Frontal cortex (tissue), 4 donors: Measurements from ENCODE around the gene MAP4K4. TPM values are rescaled to one million over a fixed set of nuclear protein-coding genes. Genes with fewer than 3 reads are reported as not detected.
A peak's percentile ranks its signal among the peaks of the same experiment; 100 is the strongest.

Source experiments
- DNase-seq, 2 donors: peaks; one replicate each; pipeline ENCODE4 v3.0.0; 2012; ENCODE audit warnings: low spot score in 2 of 2
- FAIRE-seq: peaks from 2 replicates; lab custom pipeline; 2012; peaks lifted over from hg19 to GRCh38; lab: Jason Lieb, UNC
- total RNA-seq: library from RNA; depleted of rRNA; stranded (reverse); fragments of >200 nt; gene quantifications from one replicate; pipeline ENCODE4 v1.2.3, GENCODE V29; 2014
- donor health status: control.
- donor health status: control.
- donor health status: control.

Gene MAP4K4
- total RNA-seq, 1 donor from 2014 or later, result 161 TPM

- DNase-seq (no peak), FAIRE-seq (no peak)
Observed at GRCh38 chr2:101881131-101881530, 183.6 kb downstream of the MAP4K4 start.

DNA sequence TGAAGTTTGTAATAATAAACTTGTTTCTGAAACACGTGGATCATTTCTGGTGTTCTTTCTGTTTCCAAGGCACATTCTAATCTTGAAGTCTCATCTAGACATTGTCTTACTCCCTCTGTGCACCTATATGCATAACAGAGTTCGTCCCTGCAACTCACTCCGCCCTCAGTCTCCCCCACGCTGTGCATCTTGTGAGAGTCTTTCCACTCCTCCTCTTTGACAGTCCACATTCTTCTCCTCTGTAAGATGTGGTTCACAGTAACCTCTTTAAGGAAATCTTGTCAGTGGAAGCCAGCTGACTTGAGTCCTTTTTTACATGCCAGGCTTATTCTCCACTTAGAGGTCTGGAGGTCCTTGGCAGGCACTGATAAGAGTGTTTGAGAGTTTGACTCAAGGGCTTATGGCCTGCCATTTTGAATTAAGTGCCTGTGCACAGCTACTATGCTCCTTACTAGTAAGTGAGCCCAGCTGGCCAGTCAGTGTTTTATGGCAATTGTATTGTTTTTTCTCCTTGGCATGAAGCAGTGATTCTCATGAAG, 185.3 kb downstream of the MAP4K4 start:
- DNase-seq (no peak), FAIRE-seq (no peak)

- FAIRE-seq (no peak), DNase-seq (peak in 1 of 2 donors; percentile 10)
Observed at GRCh38 chr2:101883860-101884259, 186.4 kb downstream of the MAP4K4 start.

DNA sequence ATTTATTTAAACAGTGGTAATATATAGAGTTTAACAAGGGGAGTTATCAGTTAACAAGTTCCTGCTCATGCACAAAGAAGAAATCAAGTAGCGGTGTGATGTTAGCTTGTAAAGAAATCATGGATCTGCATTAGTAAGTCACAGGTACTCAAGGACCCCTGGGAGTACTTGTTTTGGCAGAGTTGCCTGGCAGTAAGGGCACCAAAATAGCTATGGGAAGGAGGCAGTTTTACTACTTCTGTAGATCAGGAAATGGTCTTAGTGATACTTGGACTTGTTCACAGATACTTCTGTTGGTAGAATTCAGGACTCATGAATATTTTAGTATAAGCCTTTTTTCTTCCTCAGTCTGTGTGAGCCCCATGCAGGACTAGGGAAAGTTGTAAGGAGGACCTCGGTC, 186.9 kb downstream of the MAP4K4 start:
- no peak for FAIRE-seq
- no peak for DNase-seq

DNA sequence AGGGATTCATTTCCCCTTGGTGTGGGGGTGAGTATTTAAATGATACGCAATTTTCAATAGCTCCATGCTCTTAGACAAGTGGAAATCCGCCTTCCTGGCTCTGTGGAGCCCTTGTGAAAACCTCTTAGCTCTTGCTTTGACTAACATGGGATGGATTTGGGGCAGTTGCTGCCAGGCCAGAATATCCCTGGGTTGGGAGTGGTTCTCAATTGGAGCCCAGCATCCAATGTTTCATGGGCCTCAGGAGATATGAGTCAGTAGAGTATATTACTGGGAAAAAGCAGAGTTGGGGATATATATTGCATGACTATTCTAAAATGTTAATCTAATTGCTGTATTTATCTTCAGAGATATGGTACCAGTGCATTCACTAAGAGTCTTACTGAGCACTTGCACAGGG, 189.8 kb downstream of the MAP4K4 start:
- DNase-seq, result no peak
- FAIRE-seq, result no peak

- DNase-seq, result no peak
- no peak for FAIRE-seq
Observed at GRCh38 chr2:101889460-101890098, 192.1 kb downstream of the MAP4K4 start.

DNA sequence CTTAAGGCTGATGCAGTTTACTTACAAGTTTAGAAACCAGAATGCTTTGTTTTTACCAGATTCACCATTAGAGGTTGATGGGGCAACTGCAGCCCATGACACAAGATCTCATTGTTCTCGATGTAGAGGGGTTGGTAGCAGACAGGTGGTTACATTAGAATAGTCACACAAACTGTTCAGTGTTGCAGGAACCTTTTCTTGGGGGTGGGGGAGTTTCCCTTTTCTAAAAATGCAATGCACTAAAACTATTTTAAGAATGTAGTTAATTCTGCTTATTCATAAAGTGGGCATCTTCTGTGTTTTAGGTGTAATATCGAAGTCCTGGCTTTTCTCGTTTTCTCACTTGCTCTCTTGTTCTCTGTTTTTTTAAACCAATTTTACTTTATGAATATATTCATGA, 194.9 kb downstream of the MAP4K4 start:
- DNase-seq (no peak), FAIRE-seq (no peak)

GRCh38 chr2:101893681-101894381, 196.3 kb downstream of the MAP4K4 start:
- DNase-seq (no peak), FAIRE-seq (no peak)

GRCh38 chr2:101895039-101895438, 197.5 kb downstream of the MAP4K4 start:
- DNase-seq (no peak), FAIRE-seq (no peak)

- FAIRE-seq (no peak), DNase-seq (no peak)
Observed at GRCh38 chr2:101895819-101896322, 198.4 kb downstream of the MAP4K4 start.

DNA sequence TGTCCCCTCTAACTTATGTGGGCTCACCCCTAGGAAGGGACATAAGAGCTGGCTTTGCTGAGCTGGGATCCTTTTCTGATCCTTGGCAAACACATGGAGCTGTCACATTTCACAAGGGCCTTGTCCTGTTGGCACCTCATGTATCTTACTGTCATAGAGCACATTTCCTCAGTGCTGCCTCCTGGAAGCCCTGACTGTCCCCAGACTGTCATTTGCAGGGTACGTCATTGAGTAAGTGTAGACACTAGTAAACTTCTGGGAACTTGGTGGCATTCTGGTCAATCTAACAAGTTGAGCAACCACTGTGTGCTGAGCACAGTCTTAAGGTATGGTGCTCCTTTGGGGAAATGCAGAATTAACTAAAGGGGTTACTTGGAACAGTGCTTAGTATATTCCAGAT, 199.8 kb downstream of the MAP4K4 start:
- FAIRE-seq (no peak), DNase-seq (no peak)

GRCh38 chr2:101899265-101899664, 201.8 kb downstream of the MAP4K4 start:
- no peak for FAIRE-seq

DNA sequence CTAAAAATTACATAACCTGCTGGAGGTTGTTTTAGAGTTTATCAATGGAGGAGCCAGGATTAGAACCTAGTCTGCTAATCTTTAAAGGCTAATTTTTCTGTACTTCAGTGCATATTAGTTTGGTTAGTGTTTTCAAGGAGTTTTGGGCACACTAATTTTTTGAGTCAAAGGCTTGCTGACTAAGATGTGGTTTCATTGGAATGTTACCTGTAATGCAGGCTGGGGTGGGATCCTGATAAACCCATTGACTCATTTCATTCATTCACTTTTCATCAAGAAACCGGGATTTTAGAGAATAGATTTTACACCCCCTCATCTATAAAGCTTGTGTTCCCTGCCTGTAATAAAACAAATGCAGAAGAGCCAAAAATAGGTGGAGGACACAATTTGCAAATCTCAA, 202.4 kb downstream of the MAP4K4 start:
- DNase-seq (no peak), FAIRE-seq (no peak)

More at GRCh38 chr2:101899265-101899664, 201.8 kb downstream of the MAP4K4 start:
- no peak for DNase-seq

- DNase-seq, result no peak
- FAIRE-seq, result no peak
Observed at GRCh38 chr2:101900375-101900774, 202.9 kb downstream of the MAP4K4 start.

DNA sequence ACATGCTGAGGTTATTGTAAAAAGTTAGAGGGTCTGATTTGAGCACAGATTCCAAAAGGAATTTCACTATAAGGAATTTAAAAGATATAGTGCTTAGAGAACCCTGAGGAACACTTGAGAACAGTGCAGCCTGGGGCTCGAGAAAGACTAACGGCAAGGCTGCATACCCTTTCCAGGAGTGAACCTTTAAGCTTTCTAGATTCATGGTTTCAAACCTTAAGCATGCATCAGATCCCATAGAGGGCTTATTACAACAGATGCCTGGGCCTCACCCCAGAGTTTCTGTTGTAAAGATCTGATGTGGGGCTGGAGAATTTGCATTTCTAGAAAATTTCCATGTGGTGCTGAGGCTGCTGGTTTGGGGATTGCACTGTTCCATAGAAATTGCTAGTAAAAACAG, 203.7 kb downstream of the MAP4K4 start:
- FAIRE-seq, result no peak
- no peak for DNase-seq

DNA sequence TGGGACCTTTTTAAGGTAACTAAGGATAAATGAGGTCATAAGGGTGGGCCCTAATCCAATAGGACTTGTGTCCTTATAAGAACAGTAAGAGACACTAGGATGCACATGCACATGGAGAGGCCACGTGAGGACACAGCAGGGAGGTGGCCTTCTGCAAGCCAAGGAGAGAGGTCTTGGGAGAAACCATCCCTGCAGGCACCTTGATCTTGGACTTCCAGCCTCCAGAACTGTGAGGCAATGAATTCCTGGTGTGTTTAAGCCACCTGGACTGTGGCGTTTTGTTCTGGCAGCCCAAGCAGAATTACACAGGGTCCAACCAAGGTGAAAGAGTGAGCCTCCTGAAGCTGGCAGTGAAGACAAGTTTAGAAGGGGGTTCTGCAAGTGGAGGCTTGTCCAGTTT, 204.7 kb downstream of the MAP4K4 start:
- FAIRE-seq, result no peak

GRCh38 chr2:101904916-101905315, 207.4 kb downstream of the MAP4K4 start:
- no peak for DNase-seq
- no peak for FAIRE-seq

More for the DNA sequence above, 204.7 kb downstream of the MAP4K4 start:
- no peak for DNase-seq

- DNase-seq, result no peak
Observed at GRCh38 chr2:101905746-101906336, 208.3 kb downstream of the MAP4K4 start.

DNA sequence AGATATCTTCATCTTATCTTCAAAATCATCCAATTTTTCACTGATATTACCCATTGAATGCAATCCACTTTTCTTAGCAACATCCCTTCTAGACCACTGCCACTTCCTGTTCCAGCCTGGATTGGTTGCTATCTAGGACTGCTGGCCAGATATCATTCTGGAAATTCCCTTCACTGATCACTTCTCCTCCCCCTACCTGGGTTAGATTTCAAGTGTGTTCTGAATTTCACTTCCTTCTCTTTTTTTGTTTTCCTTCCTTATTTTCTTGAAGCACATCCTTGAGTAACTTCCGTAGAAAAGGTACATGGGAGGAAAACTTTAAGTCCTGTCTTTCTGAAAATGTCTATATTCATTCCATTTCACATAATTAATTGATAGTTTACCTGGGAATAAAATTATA, 212.3 kb downstream of the MAP4K4 start:
- no peak for FAIRE-seq
- DNase-seq, result no peak

More at GRCh38 chr2:101905746-101906336, 208.3 kb downstream of the MAP4K4 start:
- FAIRE-seq, result no peak

GRCh38 chr2:101912545-101912944, 215.0 kb downstream of the MAP4K4 start:
- no peak for FAIRE-seq
- DNase-seq, result no peak
